ENCODE results near the gene DDO. TPM values are rescaled to one million over a fixed set of nuclear protein-coding genes. Genes with fewer than 3 reads are reported as not detected.

DDO gene
- total and polyA plus RNA-seq, 4 donors = 0.79 to 3.1 (median 2.0) TPM

DNA sequence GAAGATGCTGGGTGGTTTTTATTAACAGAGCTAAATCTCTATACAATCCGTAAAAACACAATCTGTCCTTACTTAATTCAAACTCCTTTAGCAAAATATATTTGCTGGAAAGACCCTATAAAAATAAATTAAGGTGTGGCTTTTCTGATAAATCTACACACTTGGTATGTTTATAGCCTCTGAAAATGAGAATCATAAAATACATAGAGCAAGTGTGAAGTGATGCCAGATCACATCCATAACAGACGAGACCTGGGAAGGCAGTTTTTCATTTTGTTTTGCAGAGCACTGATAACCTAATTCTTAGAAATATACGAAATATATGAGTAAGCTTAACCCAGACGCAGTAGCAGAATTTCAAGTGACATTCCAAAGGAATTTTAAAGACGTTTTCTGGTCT, 10.4 kb upstream of the DDO start:
- H3K4me3 ChIP-seq = no peak overlapping the region
- ATAC-seq (ENCODE audit: insufficient read depth, low FRiP score) = no peak
- H3K4me1 ChIP-seq (ENCODE audit: control insufficient read depth in 5 of 5, insufficient read depth in 5 of 5, low read length in 5 of 5) = no peaks in the 10 kb centered on the region
- H3K9me3 ChIP-seq (ENCODE audit: control insufficient read depth in 4 of 4, insufficient read depth in 3 of 4, low read length in 3 of 4) = peaks cover 0 to 6% (median under 1%) of the 10 kb centered on the region in 4 donors
- H3K9ac ChIP-seq (ENCODE audit: insufficient read depth in 1 of 2, low read length in 2 of 2) = no peak overlapping the region
- DNase-seq = no peak
- WGBS, 2 donors = 48 to 81% methylated on average over 5 of the region's 5 CpGs
- H3K36me3 ChIP-seq (ENCODE audit: control insufficient read depth in 4 of 4, insufficient read depth in 4 of 4, low read length in 4 of 4) = no peaks in the 10 kb centered on the region
- H3K27me3 ChIP-seq (ENCODE audit: control insufficient read depth in 3 of 3, insufficient read depth in 3 of 3, low read length in 2 of 3) = no peaks in the 10 kb centered on the region
- H3K27ac ChIP-seq (ENCODE audit: low read depth in 1 of 2, low read length in 1 of 2) = no peak overlapping the region
- TF ChIP-seq, protein P1, sequence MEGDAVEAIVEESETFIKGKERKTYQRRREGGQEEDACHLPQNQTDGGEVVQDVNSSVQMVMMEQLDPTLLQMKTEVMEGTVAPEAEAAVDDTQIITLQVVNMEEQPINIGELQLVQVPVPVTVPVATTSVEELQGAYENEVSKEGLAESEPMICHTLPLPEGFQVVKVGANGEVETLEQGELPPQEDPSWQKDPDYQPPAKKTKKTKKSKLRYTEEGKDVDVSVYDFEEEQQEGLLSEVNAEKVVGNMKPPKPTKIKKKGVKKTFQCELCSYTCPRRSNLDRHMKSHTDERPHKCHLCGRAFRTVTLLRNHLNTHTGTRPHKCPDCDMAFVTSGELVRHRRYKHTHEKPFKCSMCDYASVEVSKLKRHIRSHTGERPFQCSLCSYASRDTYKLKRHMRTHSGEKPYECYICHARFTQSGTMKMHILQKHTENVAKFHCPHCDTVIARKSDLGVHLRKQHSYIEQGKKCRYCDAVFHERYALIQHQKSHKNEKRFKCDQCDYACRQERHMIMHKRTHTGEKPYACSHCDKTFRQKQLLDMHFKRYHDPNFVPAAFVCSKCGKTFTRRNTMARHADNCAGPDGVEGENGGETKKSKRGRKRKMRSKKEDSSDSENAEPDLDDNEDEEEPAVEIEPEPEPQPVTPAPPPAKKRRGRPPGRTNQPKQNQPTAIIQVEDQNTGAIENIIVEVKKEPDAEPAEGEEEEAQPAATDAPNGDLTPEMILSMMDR (IDR thresholded peaks at IDR 0.05; ENCODE audit: control extremely low read depth, extremely low read depth) = no peak

- Histone ChIP-seq H3K36me3 (ENCODE audit: control insufficient read depth in 4 of 4, insufficient read depth in 4 of 4, low read length in 4 of 4) (no peaks in the 10 kb centered on the region), H3K27me3 (ENCODE audit: control insufficient read depth in 3 of 3, insufficient read depth in 3 of 3, low read length in 2 of 3) (no peaks in the 10 kb centered on the region), H3K9ac (ENCODE audit: insufficient read depth in 1 of 2, low read length in 2 of 2) (no peak overlapping the region), H3K4me3 (no peak overlapping the region), H3K4me1 (ENCODE audit: control insufficient read depth in 5 of 5, insufficient read depth in 5 of 5, low read length in 5 of 5) (no peaks in the 10 kb centered on the region), H3K27ac (ENCODE audit: low read depth in 1 of 2, low read length in 1 of 2) (no peak overlapping the region), H3K9me3 (ENCODE audit: control insufficient read depth in 4 of 4, insufficient read depth in 3 of 4, low read length in 3 of 4) (peaks cover 0 to 6% (median under 1%) of the 10 kb centered on the region in 4 donors)
- TF ChIP-seq, protein P1 (IDR thresholded peaks at IDR 0.05; ENCODE audit: control extremely low read depth, extremely low read depth) = no peak
- no peak for DNase-seq
- no peak for ATAC-seq (ENCODE audit: insufficient read depth, low FRiP score)
Measured at GRCh38 chr6:110422444-110422822, 7.1 kb upstream of the DDO start.

- WGBS, 2 donors = 25 to 52% methylated on average over 4 of the region's 4 CpGs
- Histone ChIP-seq H3K4me1 (ENCODE audit: control insufficient read depth in 5 of 5, insufficient read depth in 5 of 5, low read length in 5 of 5) (no peaks in the 10 kb centered on the region), H3K9ac (ENCODE audit: insufficient read depth in 1 of 2, low read length in 2 of 2) (no peak overlapping the region), H3K9me3 (ENCODE audit: control insufficient read depth in 4 of 4, insufficient read depth in 3 of 4, low read length in 3 of 4) (peaks cover 0 to 6% (median under 1%) of the 10 kb centered on the region in 4 donors), H3K36me3 (ENCODE audit: control insufficient read depth in 4 of 4, insufficient read depth in 4 of 4, low read length in 4 of 4) (no peaks in the 10 kb centered on the region), H3K4me3 (no peak overlapping the region), H3K27ac (ENCODE audit: low read depth in 1 of 2, low read length in 1 of 2) (no peak overlapping the region), H3K27me3 (ENCODE audit: control insufficient read depth in 3 of 3, insufficient read depth in 3 of 3, low read length in 2 of 3) (no peaks in the 10 kb centered on the region)
- TF ChIP-seq, protein P1 (IDR thresholded peaks at IDR 0.05; ENCODE audit: control extremely low read depth, extremely low read depth) = no peak
- ATAC-seq (ENCODE audit: insufficient read depth, low FRiP score) (no peak), DNase-seq (no peak)
Measured at GRCh38 chr6:110421749-110422443, 6.5 kb upstream of the DDO start.

All from lung (tissue), 12 donors.